ENCODE measurements around the gene GPR15LG.
A peak's percentile ranks its signal among the peaks of the same experiment; 100 is the strongest.

The GPR15LG gene

GRCh38 chr10:84200537-84201243 is 27.1 kb downstream of the GPR15LG start:
- Histone ChIP-seq H3K27ac (ENCODE audit: low read depth, low read length, poor library complexity, severe bottlenecking) (no peak overlapping the region), H3K4me2 (ENCODE audit: low read length) (no peak overlapping the region), H3K4me1 (ENCODE audit: insufficient read depth, low read length, severe bottlenecking) (no peaks in the 10 kb centered on the region), H3K9me3 (ENCODE audit: low read length) (no peaks in the 10 kb centered on the region), H3K9ac (ENCODE audit: low read length) (no peak overlapping the region), H3K27me3 (ENCODE audit: insufficient read depth, low read length) (0 out of 2 replicates have a peak, but pooled peaks cover 4% of the 10 kb centered on the region), H3K9me2 (ENCODE audit: low read depth, low read length) (no peaks in the 10 kb centered on the region), H3K79me2 (ENCODE audit: insufficient read depth, low read length) (no peaks in the 10 kb centered on the region), H3F3A (ENCODE audit: insufficient read depth, low read length) (no peaks in the 10 kb centered on the region), H3K36me3 (ENCODE audit: insufficient read depth, low read length) (no peaks in the 10 kb centered on the region), H3K4me3 (ENCODE audit: low read depth, low read length, poor library complexity, severe bottlenecking) (no peak overlapping the region), H2AFZ (ENCODE audit: low read length) (no peak overlapping the region), H4K20me1 (ENCODE audit: insufficient read depth, low read length) (no peaks in the 10 kb centered on the region)
- TF ChIP-seq EZH2 (IDR thresholded peaks at IDR 0.05; ENCODE audit: borderline replicate concordance, low read length) = no peak
- no peak for TF ChIP-seq CTCF (IDR thresholded peaks at IDR 0.05; ENCODE audit: low read length)

GRCh38 chr10:84201244-84201606 is 27.6 kb downstream of the GPR15LG start:
- Histone ChIP-seq H3K36me3 (ENCODE audit: insufficient read depth, low read length) (no peaks in the 10 kb centered on the region), H3K4me1 (ENCODE audit: insufficient read depth, low read length, severe bottlenecking) (no peaks in the 10 kb centered on the region), H3K27me3 (ENCODE audit: insufficient read depth, low read length) (0 out of 2 replicates have a peak, but pooled peaks cover 4% of the 10 kb centered on the region), H3K79me2 (ENCODE audit: insufficient read depth, low read length) (no peaks in the 10 kb centered on the region), H3K4me2 (ENCODE audit: low read length) (no peak overlapping the region), H3K4me3 (ENCODE audit: low read depth, low read length, poor library complexity, severe bottlenecking) (no peak overlapping the region), H3F3A (ENCODE audit: insufficient read depth, low read length) (no peaks in the 10 kb centered on the region), H3K9me2 (ENCODE audit: low read depth, low read length) (no peaks in the 10 kb centered on the region), H3K9ac (ENCODE audit: low read length) (no peak overlapping the region), H2AFZ (ENCODE audit: low read length) (no peak overlapping the region), H4K20me1 (ENCODE audit: insufficient read depth, low read length) (no peaks in the 10 kb centered on the region), H3K9me3 (ENCODE audit: low read length) (no peaks in the 10 kb centered on the region), H3K27ac (ENCODE audit: low read depth, low read length, poor library complexity, severe bottlenecking) (no peak overlapping the region)
- TF ChIP-seq CTCF (IDR thresholded peaks at IDR 0.05; ENCODE audit: low read length) (peak; percentile 44; the same call in 1 of the 2 replicates), EZH2 (IDR thresholded peaks at IDR 0.05; ENCODE audit: borderline replicate concordance, low read length) (no peak)

DNA sequence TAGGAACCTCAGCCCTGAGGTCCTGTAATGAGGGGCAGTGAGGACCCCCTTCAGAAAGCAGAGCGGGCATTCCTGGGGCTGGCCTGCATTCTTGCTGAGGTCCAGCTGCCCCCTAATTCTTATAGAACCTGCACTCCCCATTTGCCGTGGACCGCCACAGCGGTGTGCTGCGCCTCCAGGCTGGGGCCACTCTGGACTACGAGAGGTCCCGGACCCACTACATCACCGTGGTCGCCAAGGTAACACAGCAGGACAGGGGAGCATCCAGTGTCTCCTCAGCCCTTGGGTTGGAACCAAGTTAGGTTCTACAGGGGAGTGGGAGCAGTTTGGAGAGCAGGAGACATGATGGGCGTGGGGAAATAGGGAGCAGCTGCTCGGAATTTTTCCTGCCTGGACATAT is 28.1 kb downstream of the GPR15LG start:
- H3F3A ChIP-seq (ENCODE audit: insufficient read depth, low read length) = no peaks in the 10 kb centered on the region
- no peak overlapping the region for H3K27ac ChIP-seq (ENCODE audit: low read depth, low read length, poor library complexity, severe bottlenecking)
- no peaks in the 10 kb centered on the region for H3K36me3 ChIP-seq (ENCODE audit: insufficient read depth, low read length)
- TF ChIP-seq EZH2 (IDR thresholded peaks at IDR 0.05; ENCODE audit: borderline replicate concordance, low read length) (no peak), CTCF (IDR thresholded peaks at IDR 0.05; ENCODE audit: low read length) (no peak)
- no peaks in the 10 kb centered on the region for H3K9me3 ChIP-seq (ENCODE audit: low read length)
- no peaks in the 10 kb centered on the region for H3K9me2 ChIP-seq (ENCODE audit: low read depth, low read length)
- H3K79me2 ChIP-seq (ENCODE audit: insufficient read depth, low read length) = no peaks in the 10 kb centered on the region
- H2AFZ ChIP-seq (ENCODE audit: low read length) = no peak overlapping the region
- H3K27me3 ChIP-seq (ENCODE audit: insufficient read depth, low read length) = 0 out of 2 replicates have a peak, but pooled peaks cover 4% of the 10 kb centered on the region
- H3K4me2 ChIP-seq (ENCODE audit: low read length) = no peak overlapping the region
- H3K4me3 ChIP-seq (ENCODE audit: low read depth, low read length, poor library complexity, severe bottlenecking) = no peak overlapping the region
- no peak overlapping the region for H3K9ac ChIP-seq (ENCODE audit: low read length)
- no peaks in the 10 kb centered on the region for H4K20me1 ChIP-seq (ENCODE audit: insufficient read depth, low read length)
- H3K4me1 ChIP-seq (ENCODE audit: insufficient read depth, low read length, severe bottlenecking) = no peaks in the 10 kb centered on the region
